ENCODE results near the gene PPIL1. TPM values are rescaled to one million over a fixed set of nuclear protein-coding genes. Genes with fewer than 3 reads are reported as not detected.

PPIL1 gene
- total and polyA plus RNA-seq, 2 of the 13 experiments (the other 11 are each of a cell fraction or from before 2014, with no cell fraction given), result 74.2 to 144 TPM

- TF ChIP-seq THRA (CRISPR knock-in tag; IDR thresholded peaks at IDR 0.05; ENCODE audit: borderline replicate concordance) (peak; percentile 54; the same call in 1 of the 2 replicates), REXO4 (CRISPR knock-in tag; IDR thresholded peaks at IDR 0.05; ENCODE audit: borderline replicate concordance) (no peak), NFKBIZ (CRISPR knock-in tag; IDR thresholded peaks at IDR 0.05) (no peak), SAFB2 (CRISPR knock-in tag; IDR thresholded peaks at IDR 0.05; ENCODE audit: borderline replicate concordance, low read depth) (peak; percentile 79; the same call in 1 of the 2 replicates), ZNF713 (CRISPR knock-in tag; IDR thresholded peaks at IDR 0.05) (no peak), SOX5 (CRISPR knock-in tag; IDR thresholded peaks at IDR 0.05; ENCODE audit: borderline replicate concordance) (peak; percentile 88), SOX13 (IDR thresholded peaks at IDR 0.05) (peak; percentile 61), SOX13 (CRISPR knock-in tag; conservative IDR thresholded peaks at IDR 0.05 in 1 of 2, IDR thresholded peaks at IDR 0.05 in 1 of 2) (peak in 1 of 2 experiments; percentile 91; a peak in 2 of 4 replicates), ZSCAN12 (CRISPR knock-in tag; IDR thresholded peaks at IDR 0.05) (no peak), ZNF354B (CRISPR knock-in tag; IDR thresholded peaks at IDR 0.05) (no peak), ZNF782 (CRISPR knock-in tag; IDR thresholded peaks at IDR 0.05; ENCODE audit: borderline replicate concordance) (no peak; the same call in 1 of the 2 replicates), JUND (CRISPR knock-in tag; IDR thresholded peaks at IDR 0.05) (peak; percentile 60; the same call in 1 of the 2 replicates), FOXP1 (IDR thresholded peaks at IDR 0.05) (no peak), FOXP1 (CRISPR knock-in tag; IDR thresholded peaks at IDR 0.05) (peak; percentile 68), ARID4A (CRISPR knock-in tag; IDR thresholded peaks at IDR 0.05; ENCODE audit: borderline replicate concordance) (peak; percentile 54; the same call in 1 of the 2 replicates), MIXL1 (CRISPR knock-in tag; IDR thresholded peaks at IDR 0.05) (peak; percentile 90), ELF1 (CRISPR knock-in tag; IDR thresholded peaks at IDR 0.05) (no peak), SIN3A (IDR thresholded peaks at IDR 0.05; ENCODE audit: borderline replicate concordance, low read depth, low read length) (0 out of 2 replicates have a peak, but pooled peaks have one; percentile 39), ZNF33A (CRISPR knock-in tag; IDR thresholded peaks at IDR 0.05; ENCODE audit: borderline replicate concordance) (no peak), NFYC (CRISPR knock-in tag; IDR thresholded peaks at IDR 0.05) (no peak), ZNF512 (CRISPR knock-in tag; IDR thresholded peaks at IDR 0.05) (no peak), ZBTB38 (CRISPR knock-in tag; IDR thresholded peaks at IDR 0.05) (peak; percentile 70), TFDP2 (CRISPR knock-in tag; IDR thresholded peaks at IDR 0.05) (no peak)
Observed at GRCh38 chr6:36829919-36830544, 44.6 kb downstream of the PPIL1 start (continued).

All from HepG2 (cell line).